VCaP (cell line): Measurements from ENCODE around the gene TMEFF2.

ENCODE experiments used
- H3K27ac ChIP-seq: fragments of 450-650 bp; 2 replicates; pipeline ENCODE4 v1.5.1; 2017
- TF ChIP-seq, protein P1 (sequence below): fragments of 450-650 bp; conservative IDR thresholded peaks from 2 replicates; pipeline ENCODE4 v1.5.1; 2017; ENCODE audit warnings: mild to moderate bottlenecking, moderate library complexity

The TMEFF2 gene

DNA sequence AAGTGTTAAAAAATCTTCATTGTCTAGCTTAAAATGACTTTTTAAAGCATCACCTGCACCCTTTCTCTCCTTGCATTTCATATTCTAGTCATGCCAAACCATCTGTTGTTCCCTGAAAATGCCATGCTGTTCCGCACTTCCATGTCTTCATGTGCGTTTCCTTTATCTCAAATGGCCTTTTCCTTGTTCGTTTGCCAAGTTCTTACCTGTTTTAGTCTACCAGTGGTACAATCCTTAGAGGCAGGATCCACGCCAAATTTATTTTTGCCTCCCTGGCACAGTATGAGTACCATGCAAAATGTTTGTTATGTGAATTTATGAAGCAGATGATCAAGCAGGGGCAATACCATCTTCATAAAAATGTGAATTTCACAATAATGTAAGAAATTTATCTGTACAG, 37.0 kb downstream of the TMEFF2 start:
- TF ChIP-seq, protein P1, sequence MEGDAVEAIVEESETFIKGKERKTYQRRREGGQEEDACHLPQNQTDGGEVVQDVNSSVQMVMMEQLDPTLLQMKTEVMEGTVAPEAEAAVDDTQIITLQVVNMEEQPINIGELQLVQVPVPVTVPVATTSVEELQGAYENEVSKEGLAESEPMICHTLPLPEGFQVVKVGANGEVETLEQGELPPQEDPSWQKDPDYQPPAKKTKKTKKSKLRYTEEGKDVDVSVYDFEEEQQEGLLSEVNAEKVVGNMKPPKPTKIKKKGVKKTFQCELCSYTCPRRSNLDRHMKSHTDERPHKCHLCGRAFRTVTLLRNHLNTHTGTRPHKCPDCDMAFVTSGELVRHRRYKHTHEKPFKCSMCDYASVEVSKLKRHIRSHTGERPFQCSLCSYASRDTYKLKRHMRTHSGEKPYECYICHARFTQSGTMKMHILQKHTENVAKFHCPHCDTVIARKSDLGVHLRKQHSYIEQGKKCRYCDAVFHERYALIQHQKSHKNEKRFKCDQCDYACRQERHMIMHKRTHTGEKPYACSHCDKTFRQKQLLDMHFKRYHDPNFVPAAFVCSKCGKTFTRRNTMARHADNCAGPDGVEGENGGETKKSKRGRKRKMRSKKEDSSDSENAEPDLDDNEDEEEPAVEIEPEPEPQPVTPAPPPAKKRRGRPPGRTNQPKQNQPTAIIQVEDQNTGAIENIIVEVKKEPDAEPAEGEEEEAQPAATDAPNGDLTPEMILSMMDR: no peak

DNA sequence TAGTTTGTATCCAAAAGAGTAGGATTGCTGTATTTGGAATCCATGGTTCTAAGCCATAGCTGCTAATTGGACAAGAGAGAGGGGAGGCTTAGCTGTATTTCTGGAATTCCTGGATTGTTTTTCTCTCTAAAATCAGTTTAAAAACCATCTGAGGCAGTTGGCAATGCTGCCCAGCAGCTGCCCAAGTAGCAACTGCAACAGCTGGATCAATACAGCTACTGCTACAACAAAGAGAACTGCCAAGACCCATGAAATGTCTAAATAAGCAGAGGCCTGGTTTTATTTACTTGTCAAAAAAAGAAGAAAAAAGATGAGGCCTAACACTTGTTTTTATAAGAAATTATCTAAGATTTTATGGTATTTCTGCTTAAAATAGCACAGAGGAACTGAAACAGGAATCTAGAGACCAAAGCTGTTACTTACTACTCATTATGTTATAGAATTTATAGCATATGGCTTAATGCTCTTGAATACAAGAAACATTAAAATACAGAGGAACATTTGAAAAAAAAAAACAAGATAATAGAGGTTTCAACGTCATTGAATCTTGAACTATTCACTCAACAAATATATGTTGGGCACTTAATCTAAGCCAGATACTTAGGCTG, 39.1 kb downstream of the TMEFF2 start:
- H3K27ac ChIP-seq: no peak overlapping the region
- TF ChIP-seq, protein P1: no peak

More for the DNA sequence above, 37.0 kb downstream of the TMEFF2 start:
- no peak overlapping the region for H3K27ac ChIP-seq

DNA sequence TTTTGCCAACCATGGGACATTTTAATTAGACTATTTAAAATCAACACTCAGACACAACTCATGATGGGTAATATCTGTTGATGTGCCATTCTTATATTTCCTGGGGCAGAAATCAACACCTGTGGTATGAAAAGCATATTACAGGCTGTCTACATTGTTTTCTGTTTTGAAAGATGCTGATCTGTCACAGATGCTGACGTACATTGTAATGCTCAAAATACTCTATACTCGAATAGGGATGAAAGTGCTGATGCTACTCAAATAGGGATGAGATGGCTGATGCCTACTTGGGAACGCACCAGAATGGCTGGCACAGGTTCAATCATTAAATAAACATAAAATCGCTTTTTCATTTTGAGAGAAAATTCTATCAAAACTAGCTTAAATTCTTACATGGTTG, 41.2 kb downstream of the TMEFF2 start:
- TF ChIP-seq, protein P1: no peak
- H3K27ac ChIP-seq: no peak overlapping the region

DNA sequence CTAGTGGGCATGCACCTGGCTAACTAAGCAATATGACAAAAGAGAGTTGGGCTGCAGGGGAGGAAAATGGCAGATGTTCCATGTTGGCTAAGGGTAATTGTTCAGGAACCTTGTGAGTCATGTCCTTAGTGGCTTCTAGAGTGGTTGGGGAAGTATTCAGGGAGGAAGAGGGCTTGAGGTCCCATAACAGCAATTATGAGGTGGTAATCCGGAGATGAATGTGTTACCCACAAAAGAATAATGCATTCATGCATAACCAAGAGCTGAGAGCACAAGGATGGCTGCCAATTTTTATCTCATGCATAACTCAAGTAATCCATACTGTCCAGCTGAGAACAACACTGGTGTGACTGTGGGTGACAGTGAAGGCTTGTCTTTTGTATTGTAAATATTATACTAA, 42.9 kb downstream of the TMEFF2 start:
- H3K27ac ChIP-seq: no peak overlapping the region
- TF ChIP-seq, protein P1: no peak

DNA sequence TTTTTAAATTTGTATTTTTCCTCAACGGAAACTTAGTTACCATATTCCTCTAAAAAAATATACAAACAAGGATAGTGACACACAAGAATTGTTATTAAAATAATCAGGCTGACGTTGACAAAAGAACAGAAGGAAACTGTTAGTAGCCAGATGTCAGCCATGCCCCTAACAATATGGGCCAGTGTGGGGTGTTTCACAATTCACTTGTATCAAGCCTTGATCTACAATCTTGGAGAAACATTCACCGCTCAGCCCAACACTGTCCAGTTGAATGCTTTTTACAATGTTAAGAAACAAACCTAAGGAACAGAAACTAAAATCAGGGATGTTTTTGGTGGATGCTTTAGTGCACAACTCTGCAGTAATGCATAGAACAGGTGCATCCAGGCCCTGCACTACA, 44.6 kb downstream of the TMEFF2 start:
- TF ChIP-seq, protein P1: no peak
- H3K27ac ChIP-seq: no peak overlapping the region

DNA sequence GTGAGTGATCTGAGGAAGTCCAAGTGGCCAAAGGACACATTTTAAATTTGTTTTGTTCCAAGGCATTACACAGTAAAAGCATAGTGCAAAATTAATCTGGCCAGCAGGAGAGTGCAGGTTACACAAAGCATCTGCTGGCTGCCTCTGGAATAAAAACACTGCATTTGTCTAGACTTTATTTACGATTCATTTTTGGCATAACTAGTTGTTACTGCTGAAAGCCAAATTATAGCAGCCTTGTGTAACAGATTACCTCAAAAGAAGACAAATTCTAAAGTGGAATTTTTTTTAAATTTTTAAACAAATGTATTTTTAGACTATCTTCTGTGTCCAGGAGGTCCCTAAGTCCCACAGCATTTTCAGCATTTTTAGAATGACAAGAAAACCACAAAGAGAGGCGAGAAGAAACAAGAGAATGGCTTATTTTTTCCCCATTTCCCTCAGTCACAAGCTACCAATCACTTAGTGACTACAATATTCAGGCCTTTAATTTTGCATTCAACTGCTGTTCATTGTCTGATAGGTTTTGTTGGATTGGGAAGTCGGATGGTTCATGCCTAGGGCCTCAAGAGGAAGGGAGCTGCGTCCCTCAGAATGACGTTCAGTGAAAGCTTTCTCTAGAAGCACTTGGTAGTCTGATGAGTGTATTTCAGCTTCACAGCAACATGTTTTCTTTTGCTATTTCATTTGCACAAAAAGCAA, 46.0 kb downstream of the TMEFF2 start:
- H3K27ac ChIP-seq: peak overlapping the region; percentile 3; the same call in 1 of the 2 replicates
- TF ChIP-seq, protein P1: peak; percentile 17; the same call in 1 of the 2 replicates

DNA sequence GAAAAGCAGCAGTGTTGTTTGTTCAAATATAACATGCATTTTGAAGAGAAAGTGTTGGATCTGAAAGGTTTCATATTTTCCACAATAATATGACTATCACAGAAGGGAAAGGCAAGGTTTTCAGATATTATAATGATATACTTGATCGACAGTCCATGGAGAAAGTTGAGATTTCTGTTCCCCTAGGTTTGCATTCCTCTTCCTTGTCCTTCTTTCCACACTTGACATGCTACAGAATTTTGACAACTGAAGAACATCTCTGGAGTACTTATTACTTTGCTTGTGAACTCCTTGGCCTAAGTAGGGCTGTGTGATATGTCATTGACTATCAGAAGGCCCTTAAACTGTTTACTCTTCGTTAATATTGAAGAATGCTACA, 46.5 kb downstream of the TMEFF2 start:
- peak overlapping the region; percentile 3; the same call in 1 of the 2 replicates for H3K27ac ChIP-seq
- TF ChIP-seq, protein P1: no peak
